T-helper 1 cell treated with Interleukin-12 subunit alpha and Interleukin-12 subunit beta and Interleukin-4 antibody, amounts not matched to agents 30 μg/mL and 1 μg/mL, for 36 hours (primary cell): ENCODE results near the gene SORL1-AS1.
"Not testable (repeated sequence)": the region's sequence is repeated elsewhere in the genome, so short reads cannot be mapped to it uniquely, and the experiment has no call there.

ENCODE experiments used
- H3K27ac Mint-ChIP-seq: one replicate; pipeline ENCODE4 v1.8.0; 2021; ENCODE audit warnings: mild to moderate bottlenecking, mixed read lengths
- H3K27me3 Mint-ChIP-seq: one replicate; pipeline ENCODE4 v1.8.0; 2021; ENCODE audit warnings: low read depth, mixed read lengths
- H3K36me3 Mint-ChIP-seq: one replicate; pipeline ENCODE4 v1.8.0; 2021; ENCODE audit warnings: low read depth, mixed read lengths
- H3K4me1 Mint-ChIP-seq: one replicate; pipeline ENCODE4 v1.8.0; 2021; ENCODE audit warnings: low read depth, mixed read lengths
- H3K4me3 Mint-ChIP-seq: one replicate; pipeline ENCODE4 v1.8.0; 2021; ENCODE audit warnings: mild to moderate bottlenecking, moderate library complexity, mixed read lengths
- H3K9me3 Mint-ChIP-seq: one replicate; pipeline ENCODE4 v1.8.0; 2021; ENCODE audit warnings: mixed read lengths

Gene SORL1-AS1

DNA sequence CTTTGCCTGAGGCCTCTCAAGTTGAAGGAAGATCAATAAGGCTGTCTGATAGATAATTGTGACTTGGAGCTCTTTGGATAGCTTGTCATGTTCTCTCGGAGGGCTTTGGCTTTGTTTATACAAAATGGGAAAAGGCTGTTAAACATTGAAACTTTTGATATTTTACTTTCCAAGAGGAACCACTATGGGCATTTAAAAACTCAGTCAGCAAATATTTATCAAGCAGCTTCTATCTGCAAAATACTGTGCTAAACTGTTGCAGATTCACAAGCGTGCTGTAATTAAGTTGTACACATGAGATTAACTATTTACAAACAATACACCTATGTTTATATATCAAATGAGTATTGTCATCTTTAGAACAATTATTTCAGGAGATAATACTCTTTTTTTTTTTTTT, 35.2 kb downstream of the SORL1-AS1 start:
- Mint-ChIP-seq H3K4me1 (peaks cover 59% of the 10 kb centered on the region), H3K36me3 (peaks cover 3% of the 10 kb centered on the region), H3K27ac (peak overlapping the region; percentile 77), H3K9me3 (no peaks in the 10 kb centered on the region), H3K27me3 (no peaks in the 10 kb centered on the region), H3K4me3 (peak overlapping the region; percentile 52)

DNA sequence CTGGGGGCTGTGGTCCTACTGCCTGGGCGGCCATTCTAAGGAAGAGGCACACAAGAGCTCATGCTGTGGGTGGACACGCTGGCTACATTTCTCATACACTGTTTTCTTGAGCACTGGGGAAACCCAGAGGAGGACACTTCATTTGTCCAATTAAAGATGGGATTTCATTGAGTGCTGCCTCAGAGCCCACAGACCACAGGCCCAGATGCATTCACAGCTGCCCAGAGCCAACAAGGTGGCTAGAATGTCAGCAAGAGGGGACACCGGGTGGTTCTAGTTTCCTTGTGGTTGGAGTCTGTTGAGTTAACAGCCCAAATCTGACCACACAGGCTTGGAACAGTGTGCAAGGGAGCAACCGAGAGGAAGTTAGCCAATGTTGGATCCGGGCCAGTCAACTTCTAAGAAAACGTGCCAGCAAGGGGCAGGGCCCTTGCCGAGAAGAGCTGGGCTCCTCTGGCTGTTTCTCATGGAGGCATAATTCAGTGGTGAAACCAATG, 35.7 kb downstream of the SORL1-AS1 start:
- peak overlapping the region; percentile 77 for H3K27ac Mint-ChIP-seq
- peak overlapping the region; percentile 52 for H3K4me3 Mint-ChIP-seq
- H3K27me3 Mint-ChIP-seq: no peaks in the 10 kb centered on the region

DNA sequence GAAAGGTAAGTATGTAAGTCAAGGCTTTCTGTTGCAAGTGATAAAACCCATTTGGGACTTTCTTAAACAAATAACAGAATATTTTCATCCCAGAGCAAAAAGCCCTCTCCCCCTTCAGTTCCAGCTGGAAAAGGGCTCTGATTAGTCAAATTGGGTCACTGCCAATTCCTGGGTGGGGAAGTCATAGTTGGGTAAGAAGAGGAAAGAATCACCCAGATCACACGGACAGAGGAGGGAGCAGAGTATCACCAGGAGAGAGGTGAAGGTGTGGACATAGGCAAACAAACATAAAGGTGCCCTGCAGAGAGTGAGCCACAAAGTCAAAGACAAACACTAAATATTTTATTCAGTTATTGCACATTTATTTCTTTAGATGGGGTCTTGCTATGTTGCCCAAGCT, 36.9 kb downstream of the SORL1-AS1 start:
- Mint-ChIP-seq H3K27me3 (no peaks in the 10 kb centered on the region), H3K4me3 (no peak overlapping the region), H3K9me3 (no peaks in the 10 kb centered on the region), H3K4me1 (peaks cover 44% of the 10 kb centered on the region), H3K36me3 (peaks cover 3% of the 10 kb centered on the region), H3K27ac (no peak overlapping the region)

More for the DNA sequence above, 35.7 kb downstream of the SORL1-AS1 start:
- Mint-ChIP-seq H3K9me3 (no peaks in the 10 kb centered on the region), H3K4me1 (peaks cover 54% of the 10 kb centered on the region), H3K36me3 (peaks cover 3% of the 10 kb centered on the region)

DNA sequence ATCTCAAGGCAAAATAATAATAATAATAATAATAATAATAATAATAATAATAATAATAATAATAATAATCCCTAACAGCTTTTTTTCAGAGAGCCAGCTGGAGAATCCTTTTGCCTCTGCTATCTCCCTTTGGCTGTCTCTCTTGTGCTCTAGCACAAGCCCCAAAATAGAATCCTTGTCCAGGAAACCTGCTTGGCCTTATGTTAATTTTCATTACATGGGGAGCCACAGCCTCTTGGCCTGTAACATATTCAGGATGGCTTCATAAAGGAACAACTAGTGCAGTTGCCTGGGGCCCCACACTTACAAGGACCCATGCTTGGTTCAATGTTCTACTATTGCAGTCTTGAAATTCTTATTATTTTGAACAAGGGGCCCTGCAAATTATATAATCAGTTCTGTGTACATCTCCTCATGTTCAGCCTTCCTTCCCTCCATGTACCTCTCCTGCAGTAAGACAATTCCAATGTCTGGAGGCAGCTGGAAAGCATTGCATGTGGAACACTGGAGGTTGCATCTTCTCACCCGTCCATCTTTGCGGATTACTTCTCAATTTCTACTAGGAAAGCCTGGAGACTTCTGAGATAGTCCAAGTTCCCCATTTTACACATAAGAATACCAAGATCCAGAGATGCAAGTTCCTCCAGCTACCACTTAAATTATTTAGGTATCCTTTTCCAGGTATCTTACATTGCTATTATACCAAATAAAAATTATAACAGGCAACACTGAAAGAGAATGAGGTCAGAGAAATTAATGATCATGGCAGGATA, 38.4 kb downstream of the SORL1-AS1 start:
- peaks cover 32% of the 10 kb centered on the region for H3K4me1 Mint-ChIP-seq

DNA sequence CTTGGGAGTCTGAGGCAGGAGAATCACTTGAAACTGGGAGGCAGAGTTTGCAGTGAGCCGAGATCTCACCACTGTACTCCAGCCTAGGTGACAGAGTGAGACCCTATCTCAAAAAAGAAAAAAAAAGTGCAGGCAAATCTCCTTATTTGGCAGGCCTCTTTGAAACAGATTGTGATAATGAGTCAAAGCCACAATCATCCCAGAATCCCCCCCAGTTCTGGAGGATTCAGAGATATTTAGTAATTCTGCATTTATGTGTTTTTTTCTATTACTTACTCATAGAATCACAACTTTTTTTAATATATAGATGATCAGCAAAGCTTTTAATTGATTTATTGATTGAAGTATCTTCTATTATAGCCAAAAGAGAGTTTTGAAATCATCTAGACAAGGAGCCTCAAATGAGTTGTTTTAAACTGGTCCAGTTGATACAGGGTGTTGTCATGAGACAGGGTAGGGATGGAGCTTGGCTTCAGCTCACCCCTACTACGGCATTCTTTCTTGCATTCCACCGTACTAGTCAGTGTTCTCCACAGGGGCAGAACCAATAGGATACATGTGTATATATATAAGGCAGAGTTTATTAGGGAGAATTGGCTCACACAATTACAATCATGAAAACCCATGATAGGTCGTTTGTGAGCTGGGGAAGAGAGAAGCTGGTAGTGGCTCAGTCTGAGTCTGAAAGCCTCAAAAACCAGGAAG, 39.9 kb downstream of the SORL1-AS1 start:
- H3K27ac Mint-ChIP-seq: no peak overlapping the region
- H3K4me1 Mint-ChIP-seq: peaks cover 22% of the 10 kb centered on the region
- peaks cover 3% of the 10 kb centered on the region for H3K36me3 Mint-ChIP-seq
- H3K27me3 Mint-ChIP-seq: no peaks in the 10 kb centered on the region
- no peak overlapping the region for H3K4me3 Mint-ChIP-seq
- H3K9me3 Mint-ChIP-seq: no peaks in the 10 kb centered on the region

More for the DNA sequence above, 38.4 kb downstream of the SORL1-AS1 start:
- H3K27me3 Mint-ChIP-seq: no peaks in the 10 kb centered on the region
- no peak overlapping the region for H3K27ac Mint-ChIP-seq
- no peaks in the 10 kb centered on the region for H3K9me3 Mint-ChIP-seq
- no peak overlapping the region for H3K4me3 Mint-ChIP-seq
- H3K36me3 Mint-ChIP-seq: peaks cover 3% of the 10 kb centered on the region

DNA sequence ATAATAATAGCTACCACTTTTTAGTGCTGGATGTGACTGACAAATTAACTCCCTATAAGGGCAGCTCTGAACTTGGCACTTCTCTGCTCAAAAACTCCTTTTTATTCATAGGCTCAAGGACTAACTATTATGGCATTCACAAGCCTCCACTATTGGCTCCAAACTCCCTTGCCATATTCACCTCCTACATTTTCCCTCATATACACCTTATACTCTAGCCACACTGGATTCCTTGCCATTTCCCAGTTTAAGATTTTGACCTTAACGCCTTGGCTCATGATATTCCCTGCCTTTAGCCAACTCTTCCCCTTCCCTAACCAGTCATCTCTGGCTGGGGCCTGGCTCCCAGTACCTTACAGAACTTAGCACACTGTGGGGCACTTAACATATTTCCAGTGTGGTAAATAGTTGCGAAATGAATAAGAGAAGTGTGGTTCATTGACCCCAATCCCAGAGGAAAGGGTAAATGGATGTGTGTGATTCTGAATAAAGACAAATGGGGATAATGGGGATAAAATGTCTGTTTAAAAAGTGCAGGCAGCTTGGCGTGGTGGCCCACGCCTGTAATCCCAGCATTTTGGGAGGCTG, 40.7 kb downstream of the SORL1-AS1 start:
- Mint-ChIP-seq H3K4me1 (peaks cover 16% of the 10 kb centered on the region), H3K4me3 (no peak overlapping the region), H3K9me3 (no peaks in the 10 kb centered on the region), H3K27ac (no peak overlapping the region), H3K36me3 (no peaks in the 10 kb centered on the region), H3K27me3 (no peaks in the 10 kb centered on the region)

DNA sequence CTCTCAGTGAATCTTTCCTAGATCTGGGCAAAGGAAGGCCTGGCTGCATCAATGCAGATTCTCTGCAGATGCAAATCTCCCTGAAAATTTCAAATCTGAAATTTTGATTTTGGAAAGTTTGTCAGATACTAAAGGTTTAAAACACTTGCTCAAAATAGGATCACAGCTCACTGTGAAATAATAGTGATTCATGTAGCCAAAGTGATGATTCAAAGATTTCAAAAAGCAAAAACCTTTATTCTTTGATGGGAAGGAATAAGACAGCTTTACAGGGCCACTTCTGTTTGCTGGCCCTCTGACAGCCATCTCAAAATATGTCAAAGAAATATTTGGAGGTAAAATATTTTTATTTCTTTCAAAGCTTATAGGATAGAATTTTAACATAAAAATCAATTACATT, 41.4 kb downstream of the SORL1-AS1 start:
- H3K4me3 Mint-ChIP-seq, H3K27me3 Mint-ChIP-seq: not testable (repeated sequence)

DNA sequence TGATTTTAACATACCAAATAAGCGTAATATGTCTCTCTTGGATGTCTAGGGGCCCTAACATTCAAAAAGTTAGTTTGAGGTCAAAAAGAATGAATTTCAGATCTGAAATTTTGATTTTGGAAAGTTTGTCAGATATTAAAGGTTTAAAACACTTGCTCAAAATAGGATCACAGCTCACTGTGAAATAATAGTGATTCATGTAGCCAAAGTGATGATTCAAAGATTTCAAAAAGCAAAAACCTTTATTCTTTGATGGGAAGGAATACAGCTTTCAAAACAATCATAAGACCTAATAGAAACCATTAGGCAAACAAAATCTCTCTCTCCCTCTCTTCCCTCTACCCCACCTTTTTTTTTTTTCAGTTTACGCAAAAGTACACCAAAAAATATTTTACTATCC, 42.7 kb downstream of the SORL1-AS1 start:
- not testable (repeated sequence) for H3K36me3 Mint-ChIP-seq, H3K27me3 Mint-ChIP-seq, H3K4me1 Mint-ChIP-seq, H3K4me3 Mint-ChIP-seq, H3K9me3 Mint-ChIP-seq, H3K27ac Mint-ChIP-seq

More for the DNA sequence above, 41.4 kb downstream of the SORL1-AS1 start:
- H3K27ac Mint-ChIP-seq, H3K9me3 Mint-ChIP-seq, H3K4me1 Mint-ChIP-seq, H3K36me3 Mint-ChIP-seq: not testable (repeated sequence)

DNA sequence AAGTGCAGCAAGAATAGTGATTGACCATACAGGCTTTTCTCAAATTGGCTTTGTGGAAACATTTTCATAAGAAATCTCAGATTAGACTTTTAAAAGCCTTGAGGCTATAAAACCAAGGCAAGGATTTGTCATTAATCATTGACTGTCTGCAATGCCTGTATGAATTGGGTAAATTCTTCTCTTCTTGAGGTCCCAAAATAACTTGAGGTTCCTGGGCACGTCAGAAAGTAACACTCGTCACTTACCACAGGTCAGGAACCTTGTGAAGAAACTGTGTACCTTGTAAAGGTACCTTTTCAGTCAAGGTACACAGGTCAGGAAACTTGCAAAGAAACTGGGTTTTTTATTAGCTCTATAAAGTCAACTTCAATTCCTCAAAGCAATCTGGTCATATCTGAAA, 43.9 kb downstream of the SORL1-AS1 start:
- Mint-ChIP-seq H3K4me1 (peaks cover 2% of the 10 kb centered on the region), H3K27ac (no peak overlapping the region), H3K4me3 (no peak overlapping the region), H3K9me3 (no peaks in the 10 kb centered on the region), H3K36me3 (no peaks in the 10 kb centered on the region), H3K27me3 (no peaks in the 10 kb centered on the region)

DNA sequence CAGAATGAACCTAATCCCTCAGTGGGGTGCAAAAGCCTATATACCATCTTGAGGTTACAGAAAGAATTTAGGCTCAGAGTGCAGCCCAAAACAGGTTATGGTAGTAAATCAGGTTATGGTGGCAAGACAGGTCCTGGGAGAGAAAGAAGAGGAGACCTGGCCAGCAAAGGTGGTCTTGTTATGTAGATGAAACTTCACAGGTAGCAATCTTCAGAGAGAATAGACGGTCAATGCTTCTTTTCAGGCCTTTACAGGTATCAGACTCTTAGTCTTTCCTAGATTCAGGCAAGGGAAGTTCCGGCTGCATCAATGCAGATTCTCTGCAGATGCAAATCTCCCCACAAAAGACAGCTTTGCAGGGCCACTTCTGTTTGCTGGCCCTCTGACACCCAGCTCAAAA, 46.5 kb downstream of the SORL1-AS1 start:
- Mint-ChIP-seq H3K4me3 (no peak overlapping the region), H3K27ac (no peak overlapping the region), H3K4me1 (no peaks in the 10 kb centered on the region), H3K36me3 (peaks cover 3% of the 10 kb centered on the region), H3K27me3 (peaks cover 4% of the 10 kb centered on the region), H3K9me3 (peaks cover 13% of the 10 kb centered on the region)

DNA sequence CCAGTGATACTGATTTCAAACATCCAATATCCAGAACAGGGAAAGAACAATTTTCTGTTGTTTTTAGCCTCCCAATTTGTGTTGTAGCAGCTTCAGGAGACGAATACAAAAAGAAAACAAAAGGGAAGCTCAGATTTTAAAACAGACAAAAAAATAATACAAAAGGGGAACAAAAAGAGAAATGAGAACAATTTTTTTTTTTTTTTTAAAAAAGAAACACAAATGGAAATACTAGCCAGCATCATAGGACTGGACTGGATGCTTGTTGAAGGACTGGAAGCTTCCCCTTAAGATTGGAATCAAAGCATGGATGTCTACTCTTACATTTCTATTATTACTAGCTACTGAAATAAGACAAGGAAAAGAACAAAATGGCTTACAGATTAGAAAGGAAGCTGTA, 47.1 kb downstream of the SORL1-AS1 start:
- no peaks in the 10 kb centered on the region for H3K4me1 Mint-ChIP-seq
- H3K27ac Mint-ChIP-seq: no peak overlapping the region
- H3K4me3 Mint-ChIP-seq: no peak overlapping the region
- peaks cover 16% of the 10 kb centered on the region for H3K9me3 Mint-ChIP-seq
- peaks cover 4% of the 10 kb centered on the region for H3K36me3 Mint-ChIP-seq
- H3K27me3 Mint-ChIP-seq: peaks cover 4% of the 10 kb centered on the region

DNA sequence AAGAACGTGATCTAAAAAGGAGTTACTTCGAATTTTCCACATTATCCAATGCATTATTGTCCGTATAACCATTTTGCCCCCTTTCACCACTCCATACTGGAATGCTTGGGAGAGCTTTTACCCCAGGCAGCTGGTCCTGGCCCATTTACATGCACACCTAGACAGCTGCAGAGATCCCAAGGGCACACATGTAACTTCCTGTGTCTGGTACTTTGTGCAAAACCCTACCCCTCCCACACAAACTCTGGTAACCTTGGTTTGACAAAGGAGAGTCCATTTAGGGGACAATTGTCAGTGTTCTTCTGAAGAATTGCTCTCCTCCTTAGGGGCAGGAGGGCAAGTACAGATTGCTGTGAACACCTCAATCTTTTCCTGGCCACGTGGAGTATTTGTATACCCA, 58.0 kb downstream of the SORL1-AS1 start:
- H3K27me3 Mint-ChIP-seq: peaks cover 4% of the 10 kb centered on the region
- H3K4me1 Mint-ChIP-seq: peaks cover 16% of the 10 kb centered on the region
- no peaks in the 10 kb centered on the region for H3K9me3 Mint-ChIP-seq
- H3K27ac Mint-ChIP-seq: no peak overlapping the region
- no peak overlapping the region for H3K4me3 Mint-ChIP-seq
- no peaks in the 10 kb centered on the region for H3K36me3 Mint-ChIP-seq

DNA sequence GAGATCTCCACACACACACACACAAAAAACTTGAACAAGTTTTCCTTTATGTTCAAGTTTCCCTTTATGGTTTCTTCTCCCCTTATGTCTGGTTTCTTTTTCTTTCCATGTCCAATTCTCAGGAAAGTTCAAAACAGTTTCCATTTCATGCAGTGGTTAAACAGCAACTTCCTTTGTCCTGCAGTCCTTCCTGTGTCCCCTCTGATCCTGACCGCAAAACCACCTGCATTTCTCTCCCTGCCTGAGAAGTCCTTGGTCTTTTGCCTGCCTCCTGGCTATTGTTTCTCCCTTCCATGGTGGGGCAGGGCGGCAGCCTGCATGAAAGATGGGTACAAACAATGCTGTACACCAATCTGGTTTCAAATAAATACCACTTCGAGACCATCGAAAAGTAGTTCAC, 58.9 kb downstream of the SORL1-AS1 start:
- H3K9me3 Mint-ChIP-seq: no peaks in the 10 kb centered on the region
- no peak overlapping the region for H3K27ac Mint-ChIP-seq
- H3K36me3 Mint-ChIP-seq: no peaks in the 10 kb centered on the region
- H3K27me3 Mint-ChIP-seq: peaks cover 4% of the 10 kb centered on the region
- H3K4me3 Mint-ChIP-seq: no peak overlapping the region
- peaks cover 16% of the 10 kb centered on the region for H3K4me1 Mint-ChIP-seq

DNA sequence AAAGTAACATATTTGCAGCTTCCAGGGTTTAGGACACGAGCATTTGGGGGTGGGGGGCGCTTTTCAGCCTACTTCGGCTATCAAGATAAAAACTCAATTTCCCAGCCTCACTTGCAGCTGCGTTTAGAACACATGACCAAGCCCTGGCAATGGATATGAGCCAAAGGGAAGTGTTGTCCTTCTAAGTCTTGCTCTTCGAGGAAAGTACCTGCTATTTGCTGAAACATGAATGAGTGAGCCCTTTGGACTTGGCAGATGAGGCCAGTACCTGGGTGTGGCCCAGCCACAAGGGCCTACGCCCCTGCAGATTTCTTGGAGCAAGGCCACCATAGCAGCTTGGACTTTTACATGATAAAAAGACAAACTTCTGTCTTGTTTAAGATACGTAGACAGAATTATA, 60.9 kb downstream of the SORL1-AS1 start:
- H3K4me3 Mint-ChIP-seq: no peak overlapping the region
- H3K4me1 Mint-ChIP-seq: peaks cover 16% of the 10 kb centered on the region
- no peaks in the 10 kb centered on the region for H3K9me3 Mint-ChIP-seq
- H3K27ac Mint-ChIP-seq: no peak overlapping the region
- H3K27me3 Mint-ChIP-seq: peaks cover under 1% of the 10 kb centered on the region
- H3K36me3 Mint-ChIP-seq: no peaks in the 10 kb centered on the region

DNA sequence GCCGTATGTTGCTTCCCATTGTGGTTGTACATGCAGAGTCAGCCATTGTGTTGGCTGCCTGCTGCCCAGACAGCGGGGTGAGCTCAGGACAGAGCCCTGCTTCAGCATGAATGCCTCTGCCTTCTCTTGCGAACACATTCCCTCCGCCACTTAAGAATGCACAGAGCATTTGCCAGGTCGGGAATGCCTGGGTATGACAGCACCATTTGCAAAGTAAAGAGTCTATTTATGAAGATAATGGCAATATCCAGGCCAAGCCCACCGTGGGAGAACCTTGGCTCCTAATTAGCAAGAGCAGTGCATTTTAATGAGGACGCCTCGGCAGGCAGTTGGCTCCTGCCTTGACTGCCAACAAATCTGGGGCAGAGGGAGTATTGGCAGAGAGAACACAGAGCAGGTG, 63.1 kb downstream of the SORL1-AS1 start:
- no peak overlapping the region for H3K4me3 Mint-ChIP-seq
- no peaks in the 10 kb centered on the region for H3K36me3 Mint-ChIP-seq
- H3K4me1 Mint-ChIP-seq: peaks cover 12% of the 10 kb centered on the region
- H3K27ac Mint-ChIP-seq: no peak overlapping the region
- H3K27me3 Mint-ChIP-seq: no peaks in the 10 kb centered on the region
- no peaks in the 10 kb centered on the region for H3K9me3 Mint-ChIP-seq
